NCI-H748 (cell line): Measurements from ENCODE around the gene CHMP1B.
A peak's percentile ranks its signal among the peaks of the same experiment; 100 is the strongest.

ENCODE experiments used
- DNase-seq: peaks from one replicate; lab custom pipeline; 2025; ENCODE audit not compliant: unreplicated experiment; lab: John Stamatoyannopoulos, UW

The CHMP1B gene

GRCh38 chr18:11851146-11851805 is at the start of gene CHMP1B:
Gene CHMP1B (plus strand): TSS chr18:11851413. CDS start chr18:11851512, 99 bp downstream.
- DNase-seq: peak; percentile 98

GRCh38 chr18:11801573-11801972 is 49.6 kb upstream of the CHMP1B start:
- no peak for DNase-seq

DNA sequence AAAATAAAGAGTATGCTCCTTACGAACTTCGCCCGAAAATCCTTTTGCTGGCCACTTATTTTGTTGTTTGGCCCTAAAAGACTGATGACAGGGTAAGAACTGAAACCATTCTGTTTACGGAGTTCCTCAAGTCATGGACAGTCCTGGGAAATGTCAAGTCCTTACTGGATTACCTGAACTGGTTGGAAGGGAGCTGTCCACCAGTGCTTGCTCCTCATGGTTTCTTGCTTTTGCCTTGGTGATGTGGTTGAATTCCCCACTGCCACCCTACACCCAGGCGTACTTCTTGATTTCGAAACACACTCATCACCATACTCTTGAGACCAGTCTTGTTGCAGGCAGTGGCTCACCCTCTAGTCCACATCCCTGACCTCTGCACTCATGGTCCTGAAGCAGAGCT is 49.1 kb upstream of the CHMP1B start:
- no peak for DNase-seq

DNA sequence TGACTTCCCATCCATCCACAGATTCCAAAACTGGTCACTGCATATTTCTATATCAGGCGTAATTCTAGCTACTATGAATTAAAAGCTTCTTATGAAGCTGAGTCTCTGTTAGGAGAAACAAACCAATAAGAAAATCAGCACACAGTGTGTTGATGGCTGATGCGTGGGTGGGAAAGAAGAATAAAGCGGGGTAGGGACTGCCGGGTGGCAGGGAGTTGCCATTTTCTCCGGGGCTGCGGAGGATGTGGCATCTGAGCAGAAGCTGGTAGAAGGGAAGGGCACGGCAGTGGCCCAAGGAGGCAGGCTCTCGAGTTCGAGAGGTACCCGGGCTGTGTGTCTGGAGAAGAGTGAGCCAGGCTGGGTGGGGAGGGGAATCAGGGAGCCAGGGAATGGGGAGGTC is 48.6 kb upstream of the CHMP1B start:
- DNase-seq: no peak

GRCh38 chr18:11807233-11807632 is 44.0 kb upstream of the CHMP1B start:
- no peak for DNase-seq

DNA sequence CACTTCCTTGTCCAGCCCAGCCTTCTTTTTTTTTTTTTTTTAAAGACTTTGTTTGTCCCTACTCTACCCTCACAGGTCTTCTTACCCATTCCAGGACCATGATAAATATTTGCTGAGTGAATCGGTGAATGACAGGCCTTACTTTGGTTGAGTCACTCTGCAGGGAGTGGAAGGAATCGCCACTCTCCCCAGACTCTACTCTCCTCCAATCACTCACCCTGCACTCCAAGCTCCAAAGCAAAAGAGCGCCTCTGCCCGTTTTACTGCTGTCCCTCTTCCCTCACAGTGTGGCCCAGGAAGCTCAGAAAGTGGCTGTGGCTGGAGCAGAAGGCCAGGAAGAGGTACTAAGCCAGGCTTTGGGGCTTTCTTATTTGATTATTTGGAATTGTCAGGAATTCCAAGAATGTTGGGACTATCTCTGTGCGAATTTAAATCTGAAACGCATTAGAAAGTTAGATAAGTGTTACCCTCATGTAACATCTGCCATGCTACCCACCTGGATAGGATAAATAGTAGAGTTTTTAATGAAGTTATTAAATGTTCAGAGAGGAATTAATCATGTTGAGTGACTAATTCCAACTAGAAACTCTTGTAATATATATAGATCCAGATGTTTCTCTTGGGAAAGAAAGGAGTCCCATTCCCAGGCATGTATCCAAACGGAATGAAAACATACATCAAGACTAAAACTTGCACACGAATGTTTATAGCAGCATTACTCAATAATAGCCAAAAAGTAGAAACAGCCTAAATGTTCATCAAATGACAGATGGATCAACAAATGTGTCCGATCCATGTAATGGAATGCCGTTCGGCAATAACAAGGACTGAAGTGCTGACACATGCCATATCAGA is 43.0 kb upstream of the CHMP1B start:
- no peak for DNase-seq

DNA sequence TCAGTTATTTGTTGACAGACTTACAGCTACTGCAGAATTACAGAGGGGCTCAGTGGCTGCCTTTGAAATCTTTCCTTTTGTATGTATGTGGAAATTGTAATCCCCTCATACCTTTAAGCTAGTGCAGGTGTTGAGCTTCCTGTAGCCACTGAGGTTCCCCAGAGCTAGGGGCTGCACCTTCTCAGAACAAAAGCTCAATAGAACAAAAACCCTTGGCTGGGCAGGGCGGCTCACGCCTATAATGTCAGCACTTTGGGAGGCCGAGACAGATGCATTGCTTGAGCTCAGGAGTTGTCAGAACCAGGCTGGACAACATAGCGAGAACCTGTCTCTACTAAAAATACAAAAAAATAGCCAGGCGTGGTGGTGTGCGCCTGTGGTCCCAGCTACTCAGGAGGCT is 41.3 kb upstream of the CHMP1B start:
- DNase-seq: peak; percentile 17

- no peak for DNase-seq
Observed at GRCh38 chr18:11810379-11810778, 40.8 kb upstream of the CHMP1B start.

DNA sequence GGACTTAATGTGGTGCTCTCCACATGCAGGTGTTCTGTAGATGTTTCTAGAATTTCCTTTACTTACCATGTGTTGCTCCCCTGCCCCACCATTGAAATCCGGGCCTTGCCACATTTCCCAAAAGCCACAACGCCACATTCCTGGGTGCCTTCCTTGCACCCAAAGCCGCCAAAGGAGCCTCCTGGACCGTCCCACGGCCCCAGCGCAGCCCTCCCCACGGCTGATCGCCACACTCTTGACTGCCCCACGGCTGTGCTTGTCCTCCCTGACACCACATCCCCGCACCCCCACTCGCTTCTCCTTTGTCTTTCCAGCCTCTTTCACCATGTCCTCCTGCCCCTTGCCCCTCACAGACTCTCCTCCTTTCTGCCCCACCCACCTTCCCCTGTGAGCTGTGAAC is 40.2 kb upstream of the CHMP1B start:
- DNase-seq: no peak

DNA sequence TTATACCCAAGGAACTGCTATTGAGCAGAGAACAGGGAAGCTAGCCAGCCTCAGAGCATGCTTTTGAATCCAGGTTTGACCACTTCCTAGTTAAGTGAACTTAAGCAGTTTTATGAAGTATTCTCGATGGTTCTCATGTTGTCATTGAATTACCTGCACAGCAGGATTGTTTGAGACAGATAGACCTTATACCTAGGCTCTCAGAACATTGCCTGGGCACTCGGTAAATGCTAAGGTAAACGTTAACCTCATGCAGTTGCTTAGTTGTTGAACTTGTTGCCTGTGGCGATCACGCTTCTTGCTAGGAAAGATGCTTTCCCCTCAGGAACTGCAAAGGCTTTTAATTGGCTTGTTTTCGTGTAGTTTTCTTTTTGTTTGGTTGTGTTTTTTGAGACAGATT is 34.0 kb upstream of the CHMP1B start:
- DNase-seq: peak; percentile 7

- DNase-seq: no peak
Observed at GRCh38 chr18:11818486-11819203, 32.6 kb upstream of the CHMP1B start.

- no peak for DNase-seq
Observed at GRCh38 chr18:11819938-11820337, 31.3 kb upstream of the CHMP1B start.

- no peak for DNase-seq
Observed at GRCh38 chr18:11820697-11821096, 30.5 kb upstream of the CHMP1B start.

- DNase-seq: no peak
Observed at GRCh38 chr18:11821208-11821607, 30.0 kb upstream of the CHMP1B start.

- no peak for DNase-seq
Observed at GRCh38 chr18:11821643-11822237, 29.5 kb upstream of the CHMP1B start.

DNA sequence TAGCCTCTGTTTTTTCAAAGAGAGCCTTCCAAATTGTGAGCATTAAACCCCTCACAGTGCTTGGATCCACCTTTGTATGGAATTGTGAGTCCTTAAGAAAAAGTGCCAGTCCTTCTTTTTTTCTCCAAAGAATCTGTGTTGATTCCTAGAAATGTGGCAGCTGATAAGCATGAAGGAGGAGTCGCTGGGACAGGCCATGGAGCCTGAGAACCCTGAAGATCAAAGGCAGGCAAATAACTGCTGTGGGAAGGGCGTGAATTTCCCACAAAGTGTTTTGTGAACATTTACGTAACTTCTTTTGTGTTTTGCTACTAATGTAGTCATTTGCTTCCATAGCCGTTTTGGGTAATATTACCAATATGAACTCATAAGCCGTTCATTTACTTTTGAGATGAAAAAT is 27.7 kb upstream of the CHMP1B start:
- no peak for DNase-seq

- no peak for DNase-seq
Observed at GRCh38 chr18:11826836-11827235, 24.4 kb upstream of the CHMP1B start.

DNA sequence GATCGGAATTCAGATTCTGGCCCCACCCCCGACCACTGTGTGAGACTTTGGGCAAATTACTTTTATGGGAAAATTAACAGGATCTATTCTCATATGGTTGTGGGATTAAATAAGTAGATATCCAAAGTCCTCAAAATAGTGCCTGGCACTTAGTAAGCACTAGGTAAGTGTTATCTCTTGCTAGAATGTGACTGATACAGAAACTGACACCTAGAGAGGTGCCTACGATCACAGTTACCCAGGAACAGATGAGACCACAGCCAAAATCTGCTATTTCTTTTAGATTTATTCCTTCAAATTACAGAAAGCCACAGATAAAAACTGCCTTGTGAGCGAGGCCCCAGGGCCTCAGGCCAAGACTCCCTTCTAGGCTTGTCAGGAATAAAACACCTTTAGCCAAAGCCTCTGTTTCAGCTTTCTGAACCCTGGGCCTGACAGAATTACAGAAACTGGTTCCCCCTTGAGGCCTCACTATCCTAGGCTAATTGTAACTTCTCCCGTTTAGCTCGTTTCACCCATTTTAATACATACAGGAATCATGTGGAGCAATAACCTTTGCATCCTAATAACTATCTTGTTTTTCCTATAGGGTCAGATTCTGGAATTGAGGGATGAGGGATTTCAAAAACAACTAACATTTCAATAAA is 22.3 kb upstream of the CHMP1B start:
- DNase-seq: no peak

- no peak for DNase-seq
Observed at GRCh38 chr18:11830585-11830984, 20.6 kb upstream of the CHMP1B start.

- DNase-seq: no peak
Observed at GRCh38 chr18:11831921-11832320, 19.3 kb upstream of the CHMP1B start.

DNA sequence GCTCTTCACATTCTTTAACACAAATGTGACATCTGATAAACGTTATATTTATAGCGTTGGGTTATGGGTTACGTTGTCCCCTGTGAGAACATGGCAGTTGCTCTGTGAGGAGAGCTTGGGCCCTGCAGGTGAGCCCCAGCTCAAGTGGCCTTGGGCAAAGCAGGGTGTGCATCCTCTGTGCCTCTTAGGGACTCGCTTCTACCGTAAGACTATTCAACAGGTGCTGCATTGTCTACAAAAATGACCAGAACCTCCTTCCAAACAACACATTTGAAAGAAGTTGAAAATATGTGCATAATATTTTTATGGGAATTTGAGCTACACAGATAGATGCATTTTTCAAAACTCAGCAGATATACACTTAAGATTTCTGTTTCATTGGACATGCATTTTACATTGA is 16.4 kb upstream of the CHMP1B start:
- no peak for DNase-seq
